HepG2 (cell line): ENCODE data around the gene ZNF22. TPM values are rescaled to one million over a fixed set of nuclear protein-coding genes. Genes with fewer than 3 reads are reported as not detected.
A peak's percentile ranks its signal among the peaks of the same experiment; 100 is the strongest.

ENCODE experiments used
- AKAP8 ChIP-seq: sonication (generic); formaldehyde crosslinking; IDR thresholded peaks from 2 replicates; pipeline ENCODE4 v1.5.1; 2020; ENCODE audit warnings: mild to moderate bottlenecking, missing genetic modification reagents
- CEBPZ ChIP-seq: IDR thresholded peaks from 2 replicates; pipeline ENCODE4 v1.6.1; 2012; ENCODE audit warnings: low read length, improper control_type of control experiment
- DMTF1 ChIP-seq: sonication (generic); formaldehyde crosslinking; IDR thresholded peaks from 2 replicates; pipeline ENCODE4 v1.4.0; 2020; ENCODE audit warnings: mild to moderate bottlenecking, missing genetic modification reagents
- ELF1 ChIP-seq: sonication (generic); formaldehyde crosslinking; IDR thresholded peaks from 2 replicates; pipeline ENCODE4 v1.4.0; 2020; ENCODE audit warnings: missing genetic modification reagents
- ETV5 ChIP-seq: IDR thresholded peaks from 2 replicates; pipeline ENCODE4 v1.6.1; 2018; ENCODE audit warnings: missing biosample characterization, missing genetic modification reagents, inconsistent platforms, borderline replicate concordance
- MLXIP ChIP-seq: sonication (generic); formaldehyde crosslinking; IDR thresholded peaks from 2 replicates; pipeline ENCODE4 v1.9.0; 2021; ENCODE audit warnings: missing genetic modification reagents, borderline replicate concordance
- PHF5A ChIP-seq: IDR thresholded peaks from one replicate; pipeline ENCODE4 v1.6.1; 2018; ENCODE audit warnings: low read depth, missing genetic modification reagents; ENCODE audit not compliant: unreplicated experiment
- RBFOX2 ChIP-seq: fragments of 200-400 bp; formaldehyde crosslinking; IDR thresholded peaks from 2 replicates; pipeline ENCODE4 v1.6.1; 2017; ENCODE audit warnings: low read depth, mild to moderate bottlenecking, low read length
- SMARCC2 ChIP-seq: fragments of 450-650 bp; IDR thresholded peaks from 2 replicates; pipeline ENCODE4 v1.6.1; 2017; ENCODE audit warnings: antibody characterized with exemption, mild to moderate bottlenecking
- SSRP1 ChIP-seq: IDR thresholded peaks from 2 replicates; pipeline ENCODE4 v1.6.1; 2016; ENCODE audit warnings: control low read depth
- YY1 ChIP-seq: IDR thresholded peaks from 2 replicates; pipeline ENCODE4 v1.6.1; 2011; ENCODE audit warnings: low read length, low read depth, moderate library complexity, mild to moderate bottlenecking; ENCODE audit not compliant: insufficient read depth, insufficient replicate concordance
- ZBTB7A ChIP-seq: sonication (generic); formaldehyde crosslinking; IDR thresholded peaks from 2 replicates; pipeline ENCODE4 v1.8.0; 2022; ENCODE audit warnings: mild to moderate bottlenecking, missing genetic modification reagents
- ZFP62 ChIP-seq: sonication (generic); formaldehyde crosslinking; IDR thresholded peaks from 2 replicates; pipeline ENCODE4 v1.4.0; 2020; ENCODE audit warnings: missing genetic modification reagents
- ZNF513 ChIP-seq: sonication (generic); formaldehyde crosslinking; conservative IDR thresholded peaks from 2 replicates; pipeline ENCODE4 v1.5.0; 2020; ENCODE audit warnings: missing genetic modification reagents
- ZNF589 ChIP-seq: sonication (generic); formaldehyde crosslinking; conservative IDR thresholded peaks from 2 replicates; pipeline ENCODE4 v1.8.0; 2022; ENCODE audit warnings: mild to moderate bottlenecking, moderate library complexity, missing genetic modification reagents
- ZNF703 ChIP-seq: sonication (generic); formaldehyde crosslinking; IDR thresholded peaks from 2 replicates; pipeline ENCODE4 v1.5.1; 2020; ENCODE audit warnings: missing genetic modification reagents, mild to moderate bottlenecking, moderate library complexity, borderline replicate concordance
- polyA plus RNA-seq, 8 experiments: library from polyadenylated mRNA; depleted of rRNA in 3 of 8; stranded (reverse) in 7 of 8; unstranded in 1 of 8; fragments of >200 nt; fragmentation: Illumina TruSeq in 4 of 8; extraction: Trizol in 4 of 8; gene quantifications; 2 replicates each; pipeline versions ENCODE4 v1.2.1 to v1.2.3, GENCODE V29; 2011 to 2016; ENCODE audit warnings: low read depth in 4 of 8, missing spikeins in 1 of 8, mixed read lengths in 1 of 8; ENCODE audit not compliant: insufficient read depth in 1 of 8
- total RNA-seq, 5 experiments: library from RNA; depleted of rRNA; stranded (reverse); fragments of >200 nt; fragmentation: Illumina TruSeq; extraction: Trizol; gene quantifications; 2 replicates each; pipeline ENCODE4 v1.2.3, GENCODE V29; 2016; ENCODE audit warnings: low read depth in 1 of 5

The ZNF22 gene
- total and polyA plus RNA-seq, 2 of the 13 experiments (the other 11 are each of a cell fraction or from before 2014, with no cell fraction given) = 0.40 to 1.3 TPM

- TF ChIP-seq SMARCC2 (no peak), SSRP1 (peak; percentile 57; the same call in 1 of the 2 replicates), ZFP62 (CRISPR knock-in tag) (no peak), RBFOX2 (peak; percentile 97), ELF1 (CRISPR knock-in tag) (no peak; the same call in 1 of the 2 replicates), PHF5A (CRISPR knock-in tag) (peak; percentile 28), AKAP8 (CRISPR knock-in tag) (peak; percentile 83; the same call in 1 of the 2 replicates), ZNF589 (CRISPR knock-in tag) (no peak; the same call in 1 of the 2 replicates), ZBTB7A (CRISPR knock-in tag) (peak; percentile 91), ZNF513 (0 out of 2 replicates have a peak, but pooled peaks have one; percentile 31), ZNF703 (CRISPR knock-in tag) (no peak), MLXIP (no peak), DMTF1 (CRISPR knock-in tag) (no peak), CEBPZ (no peak), YY1 (peak; percentile 67), ETV5 (CRISPR knock-in tag) (peak; percentile 82; the same call in 1 of the 2 replicates)
Measured at GRCh38 chr10:44974628-44975430, 25.9 kb upstream of the ZNF22 start (continued).
